Pancreas (tissue), 10 donors: ENCODE data around the gene PER2. TPM values are rescaled to one million over a fixed set of nuclear protein-coding genes. Genes with fewer than 3 reads are reported as not detected.

Experiments used
- ATAC-seq, 4 donors: fragments of 200-7000 bp; cut with Tn5 transposase; one replicate each; pipeline versions ENCODE4 v1.8.0 to v1.9.1; 2020; ENCODE audit warnings: mild to moderate bottlenecking in 4 of 4, moderate library complexity in 4 of 4
- DNase-seq, 6 donors: peaks; one replicate each; pipeline ENCODE4 v3.0.0-alpha.2; 2020
- FAIRE-seq: peaks from 2 replicates; lab custom pipeline; 2012; peaks lifted over from hg19 to GRCh38; lab: Jason Lieb, UNC
- H3K27ac ChIP-seq, 4 donors: fragments of 200-600 bp; sonication (generic); 1 replicate in 3 of 4; 2 replicates in 1 of 4; pipeline versions ENCODE4 v1.5.0 to v1.8.0; 2020
- H3K27me3 ChIP-seq, 4 donors: fragments of 200-600 bp; one replicate each; pipeline ENCODE4 v1.8.0; 2021
- H3K36me3 ChIP-seq, 3 donors: fragments of 200-600 bp; sonication (generic) in 1 of 3; one replicate each; pipeline versions ENCODE4 v1.5.0 to v1.8.0; 2020 to 2021
- H3K4me1 ChIP-seq, 3 donors: fragments of 200-600 bp; one replicate each; pipeline ENCODE4 v1.8.0; 2021
- H3K4me3 ChIP-seq, 4 donors: fragments of 200-600 bp; sonication (generic) in 2 of 4; one replicate each; pipeline versions ENCODE4 v1.5.0 to v1.8.0; 2020 to 2021
- H3K9me3 ChIP-seq, 4 donors: fragments of 200-600 bp; one replicate each; pipeline ENCODE4 v1.8.0; 2021
- WGBS, 2 donors: extraction: QIAGEN DNeasy Blood & Tissue Kit; methylation state at CpG; one replicate each; pipeline ENCODE4 v1.1.7; 2013; 5-methylcytosine and 5-hydroxymethylcytosine counted together
- intact Hi-C, 3 donors: fragments of 100-400 bp; cut with DNase I; formaldehyde crosslinking; loops; one replicate each; pipeline versions ENCODE4 v1.11.1 to v1.14.2; 2022
- polyA plus RNA-seq, 2 donors: library from polyadenylated mRNA; stranded (reverse); fragments of 200-250 nt; gene quantifications; one replicate each; pipeline ENCODE4 v1.2.3, GENCODE V29; 2013
- total RNA-seq, 6 donors: library from RNA; stranded (reverse); fragmentation: NEBNext Ultra II Directional in 4 of 6; extraction: Animal tissue kit (Norgen Biotek cat#: 25700) in 4 of 6; gene quantifications; one replicate each; pipeline versions ENCODE4 v1.2.1 to v1.2.4, GENCODE V29; 2021 to 2023
- TF ChIP-seq, protein P1 (sequence below), 4 donors: fragments of 200-600 bp; sonication (generic) in 3 of 4; IDR thresholded peaks; one replicate each; pipeline versions ENCODE4 v1.5.0 to v1.8.0; 2021; ENCODE audit warnings: antibody characterized with exemption in 4 of 4
- donor health status: healthy with polysubstance abuse.
- donor health status: DM: no; HTN: no; CAD: no; lungs with moderate emphysema.
- donor health status: DM: no; HTN: no; CAD: no.
- donor health status: control.
- donor health status: control.
- donor health status: Bipolar disorder and iron deficiency.
- donor health status: DM: yes; HTN: yes; CAD: no.
- donor health status: DM: no; HTN: no; CAD: no.
- donor health status: DM: no; HTN: no; CAD: no.
- donor health status: DM: yes; HTN: yes; CAD: no.

Gene PER2
- total and polyA plus RNA-seq, 8 donors: 6.9 to 12.2 (median 9.3) TPM

DNA sequence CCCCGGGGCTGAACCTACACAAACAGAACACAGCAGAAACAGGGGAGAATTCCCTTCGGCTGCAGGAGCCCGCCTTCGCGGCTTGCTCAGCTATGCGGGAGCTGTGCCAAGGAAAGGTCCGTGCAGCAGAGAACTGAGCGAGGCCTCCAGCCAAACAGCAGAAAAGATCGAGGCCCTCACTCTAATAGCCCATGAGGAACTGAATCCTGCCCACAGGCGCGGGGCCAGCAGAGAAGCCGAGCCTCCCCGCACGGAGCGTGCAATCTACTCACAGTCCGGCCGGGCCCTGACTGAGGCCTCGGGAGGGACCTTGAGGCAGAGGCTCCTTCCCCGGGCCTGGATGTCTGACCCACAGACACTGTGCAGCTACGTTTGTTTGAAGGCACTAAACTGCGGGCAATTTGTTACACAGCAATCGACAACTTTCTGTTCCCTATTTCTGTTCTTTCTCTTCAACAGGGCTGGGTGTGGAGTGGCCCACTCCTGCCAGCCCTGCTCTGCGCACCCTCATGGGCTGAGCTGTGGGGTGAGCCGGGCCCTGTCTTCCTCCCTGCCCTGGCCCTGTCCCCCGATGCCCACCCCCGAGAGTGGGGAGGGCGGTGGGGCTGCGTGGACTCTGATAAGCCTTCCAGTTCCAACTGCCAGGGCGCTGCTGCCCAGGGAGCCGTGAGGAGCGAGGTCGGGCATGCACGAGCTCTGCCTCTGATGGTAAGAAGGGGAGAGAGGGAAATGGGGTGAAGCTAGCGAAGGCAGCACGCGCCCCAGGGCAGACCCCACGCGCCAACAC lies 62.3 kb downstream of the PER2 start:
- TF ChIP-seq, protein P1, sequence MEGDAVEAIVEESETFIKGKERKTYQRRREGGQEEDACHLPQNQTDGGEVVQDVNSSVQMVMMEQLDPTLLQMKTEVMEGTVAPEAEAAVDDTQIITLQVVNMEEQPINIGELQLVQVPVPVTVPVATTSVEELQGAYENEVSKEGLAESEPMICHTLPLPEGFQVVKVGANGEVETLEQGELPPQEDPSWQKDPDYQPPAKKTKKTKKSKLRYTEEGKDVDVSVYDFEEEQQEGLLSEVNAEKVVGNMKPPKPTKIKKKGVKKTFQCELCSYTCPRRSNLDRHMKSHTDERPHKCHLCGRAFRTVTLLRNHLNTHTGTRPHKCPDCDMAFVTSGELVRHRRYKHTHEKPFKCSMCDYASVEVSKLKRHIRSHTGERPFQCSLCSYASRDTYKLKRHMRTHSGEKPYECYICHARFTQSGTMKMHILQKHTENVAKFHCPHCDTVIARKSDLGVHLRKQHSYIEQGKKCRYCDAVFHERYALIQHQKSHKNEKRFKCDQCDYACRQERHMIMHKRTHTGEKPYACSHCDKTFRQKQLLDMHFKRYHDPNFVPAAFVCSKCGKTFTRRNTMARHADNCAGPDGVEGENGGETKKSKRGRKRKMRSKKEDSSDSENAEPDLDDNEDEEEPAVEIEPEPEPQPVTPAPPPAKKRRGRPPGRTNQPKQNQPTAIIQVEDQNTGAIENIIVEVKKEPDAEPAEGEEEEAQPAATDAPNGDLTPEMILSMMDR (IDR thresholded peaks at IDR 0.05): no peak
- peak in 2 of 6 donors; percentile 24 to 67 for DNase-seq
- intact Hi-C loops: no loop called here
- ATAC-seq: peak in 3 of 4 donors; percentile 24 to 36 (median 28)
- no peaks in the 10 kb centered on the region for H3K36me3 ChIP-seq
- WGBS, 2 donors: 83 to 84% methylated on average over 38 of the region's 38 CpGs
- FAIRE-seq: no peak
- no peak overlapping the region for H3K4me3 ChIP-seq
- H3K27me3 ChIP-seq: no peaks in the 10 kb centered on the region
- H3K9me3 ChIP-seq: no peaks in the 10 kb centered on the region
- peaks cover 0 to 9% (median 0%) of the 10 kb centered on the region in 3 donors for H3K4me1 ChIP-seq
- no peak overlapping the region for H3K27ac ChIP-seq

DNA sequence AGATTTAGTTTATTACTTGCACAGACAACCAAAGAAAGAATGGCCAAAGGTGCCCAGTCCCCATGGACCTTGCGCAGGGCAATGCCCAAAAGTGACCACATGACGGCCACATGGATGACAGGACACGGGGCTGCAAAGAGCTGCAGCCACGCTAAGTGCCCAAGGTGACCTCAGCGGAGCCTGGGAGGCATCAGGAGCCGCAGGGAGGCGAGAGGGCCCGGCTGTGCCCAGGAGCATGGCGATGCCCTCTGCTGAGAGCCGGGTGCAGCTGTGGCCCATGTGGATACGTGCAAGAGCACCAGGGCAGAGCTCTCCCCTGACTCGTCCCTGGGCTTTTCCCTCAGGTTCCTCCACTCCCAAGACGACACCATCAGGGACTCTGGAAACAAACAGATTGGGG lies 63.3 kb downstream of the PER2 start:
- Histone ChIP-seq H3K27ac (no peak overlapping the region), H3K9me3 (no peaks in the 10 kb centered on the region), H3K4me1 (peaks cover 0 to 9% (median 0%) of the 10 kb centered on the region in 3 donors), H3K27me3 (no peaks in the 10 kb centered on the region), H3K36me3 (no peaks in the 10 kb centered on the region), H3K4me3 (no peak overlapping the region)
- no peak for FAIRE-seq
- intact Hi-C loops: no loop called here
- 87 to 99% methylated on average over 13 of the region's 13 CpGs for WGBS, 2 donors
- DNase-seq: peak in 1 of 6 donors; percentile 56
- no peak for ATAC-seq
- TF ChIP-seq, protein P1 (IDR thresholded peaks at IDR 0.05): no peak

GRCh38 chr2:238224356-238225035 lies 63.9 kb downstream of the PER2 start:
- TF ChIP-seq, protein P1 (IDR thresholded peaks at IDR 0.05): no peak
- Histone ChIP-seq H3K27ac (no peak overlapping the region), H3K4me1 (peaks cover 0 to 9% (median 0%) of the 10 kb centered on the region in 3 donors), H3K9me3 (no peaks in the 10 kb centered on the region), H3K4me3 (no peak overlapping the region), H3K36me3 (no peaks in the 10 kb centered on the region), H3K27me3 (no peaks in the 10 kb centered on the region)
- FAIRE-seq (no peak), ATAC-seq (no peak), DNase-seq (peak in 1 of 6 donors; percentile 41)
- 92 to 96% methylated on average over 29 of the region's 29 CpGs for WGBS, 2 donors
- intact Hi-C loops: no loop called here

- DNase-seq (peak in 1 of 6 donors; percentile 56), ATAC-seq (peak in 3 of 4 donors; percentile 59 to 74 (median 63)), FAIRE-seq (no peak)
- WGBS, 2 donors: 75 to 78% methylated on average over 23 of the region's 23 CpGs
- H3K4me3 ChIP-seq: peak overlapping the region in 1 of 4 donors; percentile 1
- H3K27ac ChIP-seq: no peak overlapping the region
- TF ChIP-seq, protein P1 (IDR thresholded peaks at IDR 0.05): no peak
- H3K36me3 ChIP-seq: no peaks in the 10 kb centered on the region
- no peaks in the 10 kb centered on the region for H3K4me1 ChIP-seq
- H3K27me3 ChIP-seq: no peaks in the 10 kb centered on the region
- H3K9me3 ChIP-seq: no peaks in the 10 kb centered on the region
- intact Hi-C loops: no loop called here
Measured at GRCh38 chr2:238220892-238221521, 67.4 kb downstream of the PER2 start.
